Activated CD4-positive, alpha-beta T cell treated with anti-CD3 and anti-CD28 coated beads for 36 hours (primary cell): Measurements from ENCODE around the gene VIM. TPM values are rescaled to one million over a fixed set of nuclear protein-coding genes. Genes with fewer than 3 reads are reported as not detected.

Source experiments
- ATAC-seq: fragments of 200-7000 bp; cut with Tn5 transposase; one replicate; pipeline ENCODE4 v1.10.0; 2021; ENCODE audit warnings: mild to moderate bottlenecking, moderate library complexity
- CTCF ChIA-PET: fragments of 350-600 bp; sonication (Branson Sonifier 250); formaldehyde crosslinking; loops from one replicate; lab custom pipeline; 2021; ENCODE audit warnings: antibody characterized with exemption; lab: Charles Lee
- POLR2A ChIA-PET: fragments of 350-600 bp; sonication (Branson Sonifier 250); formaldehyde crosslinking; loops from one replicate; lab custom pipeline; 2021; ENCODE audit warnings: antibody characterized with exemption, inconsistent platforms; lab: Charles Lee
- DNase-seq: peaks from one replicate; pipeline ENCODE4 v3.0.0-alpha.2; 2020
- H3K27ac Mint-ChIP-seq: one replicate; pipeline ENCODE4 v1.8.0; 2021; ENCODE audit warnings: mixed read lengths
- H3K27me3 Mint-ChIP-seq: one replicate; pipeline ENCODE4 v1.8.0; 2021; ENCODE audit warnings: mixed read lengths
- H3K36me3 Mint-ChIP-seq: one replicate; pipeline ENCODE4 v1.8.0; 2021; ENCODE audit warnings: low read depth, mixed read lengths
- H3K4me1 Mint-ChIP-seq: one replicate; pipeline ENCODE4 v1.8.0; 2021; ENCODE audit warnings: mixed read lengths
- H3K4me3 Mint-ChIP-seq: one replicate; pipeline ENCODE4 v1.8.0; 2021; ENCODE audit warnings: mild to moderate bottlenecking, moderate library complexity, mixed read lengths
- H3K9me3 Mint-ChIP-seq: one replicate; pipeline ENCODE4 v1.8.0; 2021; ENCODE audit warnings: low read depth, mixed read lengths
- intact Hi-C, 2 experiments: fragments of 100-400 bp; cut with DNase I in 1 of 2; cut with micrococcal nuclease in 1 of 2; formaldehyde crosslinking; loops; one replicate each; pipeline versions ENCODE4 v1.14.2 to v1.15.1; 2022 to 2024; cut with DNase I, micrococcal nuclease
- total RNA-seq, 2 experiments: library from RNA; stranded (reverse); gene quantifications; one replicate each; pipeline ENCODE4 v1.2.3, GENCODE V29; 2021

The VIM gene
- total RNA-seq, 2 experiments from 2014 or later = 334 to 396 TPM

DNA sequence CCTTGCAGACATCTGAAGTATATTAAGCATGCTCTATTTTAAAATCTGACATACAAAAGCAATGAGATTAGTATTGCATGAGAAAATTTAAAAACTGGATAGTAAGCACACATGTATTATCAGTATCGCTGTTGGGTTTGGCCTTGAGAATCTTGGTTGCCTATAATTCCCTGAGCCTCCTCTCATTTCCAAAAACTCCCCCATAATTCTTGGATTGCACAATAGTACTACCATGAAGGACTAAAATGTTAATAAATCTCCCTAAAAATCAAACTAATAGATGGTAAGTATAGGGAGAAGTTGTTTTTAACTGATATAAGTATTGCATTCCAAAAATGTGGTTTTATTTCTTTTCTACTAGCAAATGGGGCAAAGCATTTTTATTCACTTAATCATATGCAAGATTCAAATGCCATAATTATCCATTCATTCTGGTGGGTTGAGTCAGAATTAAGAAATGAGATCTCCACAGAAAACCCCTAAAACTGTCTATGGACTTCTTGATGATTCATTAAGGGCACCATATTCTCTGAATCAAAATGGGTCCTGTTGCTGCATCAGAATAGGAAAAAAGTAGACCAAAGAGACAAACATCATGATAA is 10.3 kb upstream of the VIM start:
- intact Hi-C loops = loop anchor here in 1 of 2 experiments (1.0 kb wide), 1 partner anchor 14 kb away; no protein-coding TSS in a partner anchor
- no peaks in the 10 kb centered on the region for H3K27me3 Mint-ChIP-seq
- peak; percentile 42 for ATAC-seq

DNA sequence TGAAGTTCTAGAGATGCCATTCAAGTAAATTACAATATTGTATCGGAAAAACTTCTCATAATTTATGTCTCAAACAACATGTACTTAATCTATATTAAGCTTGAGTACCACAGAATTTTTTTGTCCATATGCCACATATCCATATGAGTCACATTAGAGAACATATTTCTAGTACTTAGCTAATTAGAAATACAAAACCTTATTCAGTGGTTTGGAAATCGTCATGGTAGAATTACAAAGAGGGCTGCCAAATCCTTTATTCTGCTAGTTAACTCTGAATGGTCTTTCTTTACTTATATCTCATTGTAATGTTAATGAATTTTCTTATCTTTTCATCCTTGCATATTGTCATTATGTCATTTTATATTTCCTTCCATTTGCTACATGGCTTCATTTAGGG is 9.0 kb upstream of the VIM start:
- ChIA-PET POLR2A (no interaction called here), CTCF (interaction anchor here (0.7 to 1.0 kb wide), 3 partner anchors 8 to 76 kb away, joined by 3 to 4 read pairs (median 3); no protein-coding TSS in a partner anchor)
- Mint-ChIP-seq H3K27me3 (no peaks in the 10 kb centered on the region), H3K36me3 (no peaks in the 10 kb centered on the region), H3K27ac (no peak overlapping the region), H3K4me1 (peaks cover 43% of the 10 kb centered on the region), H3K9me3 (no peaks in the 10 kb centered on the region), H3K4me3 (no peak overlapping the region)
- DNase-seq (no peak), ATAC-seq (no peak)
- intact Hi-C loops = no loop called here

More for the DNA sequence above, 10.3 kb upstream of the VIM start:
- H3K36me3 Mint-ChIP-seq = peaks cover 1% of the 10 kb centered on the region
- DNase-seq = no peak
- POLR2A ChIA-PET = no interaction called here
- no peak overlapping the region for H3K4me3 Mint-ChIP-seq
- peaks cover 43% of the 10 kb centered on the region for H3K4me1 Mint-ChIP-seq
- H3K9me3 Mint-ChIP-seq = no peaks in the 10 kb centered on the region
- CTCF ChIA-PET = no interaction called here
- peak overlapping the region; percentile 58 for H3K27ac Mint-ChIP-seq

DNA sequence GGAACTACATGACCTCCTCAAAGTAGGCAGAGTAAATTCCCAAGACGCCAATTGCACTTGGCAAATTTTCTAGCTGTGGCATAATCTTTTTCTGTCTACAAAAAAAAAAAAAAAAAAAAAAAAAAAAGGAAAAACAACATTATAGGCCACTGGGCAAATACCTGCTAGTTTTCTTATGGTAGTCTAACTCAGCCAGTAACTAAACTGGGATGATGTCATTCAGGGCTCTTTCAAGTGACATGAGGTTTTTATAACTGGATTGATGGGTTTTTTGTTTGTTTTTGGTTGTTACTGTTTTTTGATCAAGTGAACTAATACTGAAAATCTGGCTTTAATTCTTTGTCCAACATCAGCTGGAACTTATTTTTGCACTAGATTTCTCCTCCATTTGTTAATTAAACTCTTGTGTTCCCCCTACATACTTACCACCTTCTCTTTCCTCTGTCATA is 7.4 kb upstream of the VIM start:
- Mint-ChIP-seq H3K36me3 (no peaks in the 10 kb centered on the region), H3K27me3 (no peaks in the 10 kb centered on the region), H3K4me3 (no peak overlapping the region), H3K27ac (no peak overlapping the region), H3K4me1 (peaks cover 32% of the 10 kb centered on the region), H3K9me3 (no peaks in the 10 kb centered on the region)
- CTCF ChIA-PET = interaction anchor here (0.6 to 2.1 kb wide), 4 partner anchors 9 to 216 kb away, joined by 3 to 11 read pairs (median 4); no protein-coding TSS in a partner anchor
- DNase-seq (no peak), ATAC-seq (no peak)
- intact Hi-C loops = no loop called here
- POLR2A ChIA-PET = no interaction called here

DNA sequence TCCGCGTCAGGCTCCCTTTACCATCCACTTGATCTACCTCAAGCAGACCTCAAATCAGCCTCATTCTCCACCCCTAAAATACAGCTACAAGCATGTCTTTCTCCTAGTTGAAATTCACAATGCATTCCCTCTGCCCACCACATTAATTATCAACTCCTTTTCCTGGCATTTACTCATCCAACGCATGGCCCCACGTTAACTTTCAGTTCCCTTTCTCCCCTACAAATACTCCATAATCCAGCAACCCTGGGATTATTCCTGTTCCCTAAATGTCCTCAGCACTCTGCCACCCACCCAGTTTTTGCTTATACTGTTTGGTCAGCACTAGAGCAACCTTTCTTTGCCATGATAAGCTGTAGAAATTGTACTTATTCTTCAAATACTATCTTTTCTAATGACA is 5.7 kb upstream of the VIM start:
- Mint-ChIP-seq H3K27me3 (peaks cover 1% of the 10 kb centered on the region), H3K27ac (no peak overlapping the region), H3K4me3 (no peak overlapping the region), H3K4me1 (peaks cover 30% of the 10 kb centered on the region), H3K9me3 (no peaks in the 10 kb centered on the region), H3K36me3 (no peaks in the 10 kb centered on the region)
- DNase-seq = no peak
- POLR2A ChIA-PET = no interaction called here
- no peak for ATAC-seq
- intact Hi-C loops = no loop called here
- CTCF ChIA-PET = interaction anchor here (0.7 to 2.1 kb wide), 3 partner anchors 8 to 295 kb away, joined by 3 to 11 read pairs (median 4); no protein-coding TSS in a partner anchor

DNA sequence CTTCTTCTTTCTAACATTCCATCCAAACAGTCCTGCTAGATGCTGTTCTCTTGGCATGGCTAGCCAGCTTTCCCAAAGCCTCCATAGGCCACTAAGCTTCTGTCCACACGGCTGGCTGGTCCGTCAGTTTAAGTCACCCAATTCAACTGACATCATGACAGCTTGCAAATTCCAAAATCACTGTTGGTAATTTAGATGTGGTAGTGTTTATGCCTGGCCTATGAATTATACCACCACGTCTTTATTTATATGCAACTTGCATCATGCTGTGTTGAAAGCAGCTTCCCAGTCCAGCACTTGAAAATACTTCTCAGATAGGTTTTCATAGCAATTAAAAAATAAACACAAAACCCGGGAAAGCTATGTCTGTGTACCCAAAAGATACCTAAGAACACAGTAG is 2.2 kb upstream of the VIM start:
- intact Hi-C loops = loop anchor here in 1 of 2 experiments (5.0 kb wide), 1 partner anchor 789 kb away; the partner anchor contains the start of gene PTER
- DNase-seq (no peak), ATAC-seq (no peak)
- Mint-ChIP-seq H3K36me3 (peaks cover 5% of the 10 kb centered on the region), H3K27me3 (peaks cover 1% of the 10 kb centered on the region), H3K27ac (no peak overlapping the region), H3K9me3 (no peaks in the 10 kb centered on the region), H3K4me3 (no peak overlapping the region), H3K4me1 (peaks cover 28% of the 10 kb centered on the region)
- ChIA-PET CTCF (no interaction called here), POLR2A (no interaction called here)

DNA sequence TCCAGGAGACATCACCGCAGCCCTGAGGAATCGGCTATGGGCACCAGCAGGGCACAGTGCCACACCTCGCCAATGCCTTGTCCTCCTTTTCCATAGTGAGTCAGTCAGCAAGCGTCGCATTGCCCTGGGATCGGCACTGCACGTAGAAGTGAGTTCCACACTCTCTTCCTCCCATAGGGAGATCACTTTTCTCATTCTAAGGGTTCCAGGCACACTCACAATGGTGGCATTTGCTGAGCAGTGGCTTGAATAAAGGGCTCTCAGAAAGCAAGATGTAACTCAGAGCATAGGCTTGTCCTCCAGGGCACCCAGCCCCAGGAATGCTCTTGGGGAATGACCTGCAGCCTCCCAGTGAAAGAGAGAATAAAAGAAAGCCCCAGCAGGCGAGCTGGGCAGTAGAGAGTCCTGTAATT is 1.1 kb upstream of the VIM start:
- Mint-ChIP-seq H3K4me1 (peaks cover 36% of the 10 kb centered on the region), H3K27me3 (peaks cover 1% of the 10 kb centered on the region), H3K9me3 (no peaks in the 10 kb centered on the region), H3K4me3 (peak overlapping the region; percentile 82), H3K27ac (peak overlapping the region; percentile 90), H3K36me3 (peaks cover 16% of the 10 kb centered on the region)
- DNase-seq (no peak), ATAC-seq (no peak)
- intact Hi-C loops = loop anchor here (1.0 to 5.0 kb wide), 3 partner anchors 11 to 790 kb away; partner anchors contain the start of gene PTER (in 1 of the 2)
- ChIA-PET POLR2A (interaction anchor here (0.5 to 1.5 kb wide), 4 partner anchors 11 to 335 kb away, joined by 3 to 4 read pairs (median 4); no protein-coding TSS in a partner anchor), CTCF (interaction anchor here (1.0 to 2.0 kb wide), 4 partner anchors 8 to 30 kb away, joined by 3 to 10 read pairs (median 4); no protein-coding TSS in a partner anchor)

DNA sequence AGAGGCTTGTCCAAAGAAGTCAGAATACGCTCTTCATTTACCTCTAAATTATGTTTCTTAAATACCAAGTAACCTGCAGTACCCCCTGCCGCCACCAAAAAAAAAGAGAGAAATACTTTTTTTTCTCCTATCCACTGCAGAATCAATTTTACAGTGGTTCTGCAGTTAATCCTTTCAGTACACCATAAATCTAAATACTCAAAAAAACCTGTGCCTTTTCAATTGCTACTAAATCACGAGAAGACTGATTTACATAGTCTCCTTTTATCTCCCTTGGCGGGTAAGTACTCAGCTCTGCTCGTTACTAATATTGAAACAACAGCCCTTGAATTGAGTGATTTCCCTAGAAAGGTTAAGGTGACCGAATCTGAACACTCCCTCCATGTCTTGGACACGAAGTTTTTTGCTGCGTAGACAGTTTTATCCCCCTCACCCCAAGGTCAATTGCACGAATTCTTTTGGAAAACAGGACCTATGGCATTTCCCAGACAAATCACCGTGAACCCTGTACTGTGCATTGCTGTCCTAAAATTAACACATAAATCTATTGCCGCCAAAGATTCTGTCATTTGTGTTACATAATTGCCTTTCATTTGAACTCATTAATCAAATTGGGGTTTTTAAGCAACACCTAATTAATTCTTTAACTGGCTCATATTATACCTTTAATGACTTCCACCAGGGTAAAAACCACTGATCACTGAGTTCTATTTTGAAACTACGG is 512 bp upstream of the VIM start:
- peaks cover 22% of the 10 kb centered on the region for H3K36me3 Mint-ChIP-seq
- ATAC-seq = peak; percentile 42
- intact Hi-C loops = loop anchor here (1.0 to 5.0 kb wide), 8 partner anchors 11 to 790 kb away; partner anchors contain the start of genes PTER (in 1 of the 2) and TRDMT1 (in 1 of the 2)

DNA sequence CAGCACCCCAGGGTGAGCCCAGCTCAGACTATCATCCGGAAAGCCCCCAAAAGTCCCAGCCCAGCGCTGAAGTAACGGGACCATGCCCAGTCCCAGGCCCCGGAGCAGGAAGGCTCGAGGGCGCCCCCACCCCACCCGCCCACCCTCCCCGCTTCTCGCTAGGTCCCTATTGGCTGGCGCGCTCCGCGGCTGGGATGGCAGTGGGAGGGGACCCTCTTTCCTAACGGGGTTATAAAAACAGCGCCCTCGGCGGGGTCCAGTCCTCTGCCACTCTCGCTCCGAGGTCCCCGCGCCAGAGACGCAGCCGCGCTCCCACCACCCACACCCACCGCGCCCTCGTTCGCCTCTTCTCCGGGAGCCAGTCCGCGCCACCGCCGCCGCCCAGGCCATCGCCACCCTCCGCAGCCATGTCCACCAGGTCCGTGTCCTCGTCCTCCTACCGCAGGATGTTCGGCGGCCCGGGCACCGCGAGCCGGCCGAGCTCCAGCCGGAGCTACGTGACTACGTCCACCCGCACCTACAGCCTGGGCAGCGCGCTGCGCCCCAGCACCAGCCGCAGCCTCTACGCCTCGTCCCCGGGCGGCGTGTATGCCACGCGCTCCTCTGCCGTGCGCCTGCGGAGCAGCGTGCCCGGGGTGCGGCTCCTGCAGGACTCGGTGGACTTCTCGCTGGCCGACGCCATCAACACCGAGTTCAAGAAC is 1.1 kb downstream of the VIM start:
- peak overlapping the region; percentile 82 for H3K4me3 Mint-ChIP-seq
- no peaks in the 10 kb centered on the region for H3K9me3 Mint-ChIP-seq
- DNase-seq (peak; percentile 78), ATAC-seq (peak; percentile 14)
- peaks cover 1% of the 10 kb centered on the region for H3K27me3 Mint-ChIP-seq
- ChIA-PET POLR2A (interaction anchor here (0.6 to 3.6 kb wide), 6 partner anchors 23 to 1790 kb away, joined by 3 to 26 read pairs (median 10); partner anchors contain the start of gene TRDMT1), CTCF (interaction anchor here (0.6 to 2.8 kb wide), 15 partner anchors 8 to 412 kb away, joined by 3 to 18 read pairs (median 4); partner anchors contain the start of genes RSU1 and TRDMT1)
- H3K4me1 Mint-ChIP-seq = peaks cover 46% of the 10 kb centered on the region
- H3K27ac Mint-ChIP-seq = peak overlapping the region; percentile 90
- H3K36me3 Mint-ChIP-seq = peaks cover 31% of the 10 kb centered on the region
- intact Hi-C loops = loop anchor here in 1 of 2 experiments (5.0 kb wide), 1 partner anchor 792 kb away; the partner anchor contains the start of gene PTER

More for the DNA sequence above, 512 bp upstream of the VIM start:
- H3K9me3 Mint-ChIP-seq = no peaks in the 10 kb centered on the region
- peaks cover 1% of the 10 kb centered on the region for H3K27me3 Mint-ChIP-seq
- CTCF ChIA-PET = interaction anchor here (0.6 to 2.0 kb wide), 6 partner anchors 9 to 415 kb away, joined by 3 to 10 read pairs (median 4); no protein-coding TSS in a partner anchor
- POLR2A ChIA-PET = interaction anchor here (0.5 to 1.5 kb wide), 6 partner anchors 12 to 448 kb away, joined by 3 to 6 read pairs (median 4); partner anchors contain the start of gene TRDMT1
- peak overlapping the region; percentile 90 for H3K27ac Mint-ChIP-seq
- peak; percentile 43 for DNase-seq
- H3K4me3 Mint-ChIP-seq = peak overlapping the region; percentile 82
- peaks cover 39% of the 10 kb centered on the region for H3K4me1 Mint-ChIP-seq

DNA sequence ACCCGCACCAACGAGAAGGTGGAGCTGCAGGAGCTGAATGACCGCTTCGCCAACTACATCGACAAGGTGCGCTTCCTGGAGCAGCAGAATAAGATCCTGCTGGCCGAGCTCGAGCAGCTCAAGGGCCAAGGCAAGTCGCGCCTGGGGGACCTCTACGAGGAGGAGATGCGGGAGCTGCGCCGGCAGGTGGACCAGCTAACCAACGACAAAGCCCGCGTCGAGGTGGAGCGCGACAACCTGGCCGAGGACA is 1.6 kb downstream of the VIM start:
- Mint-ChIP-seq H3K27me3 (peaks cover 1% of the 10 kb centered on the region), H3K27ac (peak overlapping the region; percentile 90), H3K36me3 (peaks cover 36% of the 10 kb centered on the region), H3K4me1 (peaks cover 51% of the 10 kb centered on the region), H3K9me3 (no peaks in the 10 kb centered on the region), H3K4me3 (peak overlapping the region; percentile 82)
- ChIA-PET POLR2A (interaction anchor here (0.6 to 3.6 kb wide), 6 partner anchors 24 to 1790 kb away, joined by 3 to 26 read pairs (median 10); partner anchors contain the start of gene TRDMT1), CTCF (interaction anchor here (0.8 to 2.8 kb wide), 12 partner anchors 8 to 412 kb away, joined by 3 to 18 read pairs (median 4); partner anchors contain the start of genes RSU1 and TRDMT1)
- no peak for ATAC-seq
- intact Hi-C loops = loop anchor here in 1 of 2 experiments (5.0 kb wide), 1 partner anchor 792 kb away; the partner anchor contains the start of gene PTER
- no peak for DNase-seq

DNA sequence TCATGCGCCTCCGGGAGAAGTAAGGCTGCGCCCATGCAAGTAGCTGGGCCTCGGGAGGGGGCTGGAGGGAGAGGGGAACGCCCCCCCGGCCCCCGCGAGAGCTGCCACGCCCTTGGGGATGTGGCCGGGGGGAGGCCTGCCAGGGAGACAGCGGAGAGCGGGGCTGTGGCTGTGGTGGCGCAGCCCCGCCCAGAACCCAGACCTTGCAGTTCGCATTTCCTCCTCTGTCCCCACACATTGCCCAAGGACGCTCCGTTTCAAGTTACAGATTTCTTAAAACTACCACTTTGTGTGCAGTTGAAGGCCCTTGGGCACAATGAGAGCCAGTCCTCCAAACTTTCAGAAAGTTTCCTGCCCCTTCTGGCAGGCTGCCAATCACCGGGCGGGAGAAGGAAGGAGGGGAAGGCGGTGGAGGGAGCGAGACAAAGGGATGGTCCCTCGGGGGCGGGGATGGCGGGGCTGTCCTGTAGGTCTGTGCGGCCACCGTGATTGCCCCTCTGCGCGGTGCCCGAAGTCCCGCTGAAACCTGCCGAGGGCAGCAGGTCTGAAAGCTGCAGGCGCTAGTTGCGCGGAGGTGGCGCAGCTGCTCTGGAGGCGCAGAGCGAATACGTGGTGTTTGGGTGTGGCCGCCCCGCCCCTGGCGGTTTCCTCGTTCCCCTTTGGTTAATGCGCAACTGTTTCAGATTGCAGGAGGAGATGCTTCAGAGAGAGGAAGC is 2.1 kb downstream of the VIM start:
- Mint-ChIP-seq H3K36me3 (peaks cover 41% of the 10 kb centered on the region), H3K4me3 (peak overlapping the region; percentile 82), H3K9me3 (no peaks in the 10 kb centered on the region), H3K4me1 (peaks cover 55% of the 10 kb centered on the region), H3K27me3 (peaks cover 1% of the 10 kb centered on the region), H3K27ac (peak overlapping the region; percentile 90)
- peak; percentile 52 for ATAC-seq
- ChIA-PET POLR2A (interaction anchor here (0.5 to 3.6 kb wide), 9 partner anchors 24 to 1791 kb away, joined by 3 to 26 read pairs (median 5); partner anchors contain the start of genes RSU1, STAM and TRDMT1), CTCF (interaction anchor here (0.7 to 2.8 kb wide), 22 partner anchors 9 to 1859 kb away, joined by 3 to 18 read pairs (median 3); partner anchors contain the start of genes FAM171A1, RSU1 and TRDMT1)
- peak; percentile 95 for DNase-seq
- intact Hi-C loops = loop anchor here (1.0 to 5.0 kb wide), 10 partner anchors 27 to 793 kb away; partner anchors contain the start of genes RSU1 (in 2 of the 2), PTER (in 1 of the 2), STAM (in 1 of the 2) and TRDMT1 (in 1 of the 2)
